GM12878 (cell line): ENCODE results near the gene PRR5L. TPM values are rescaled to one million over a fixed set of nuclear protein-coding genes. Genes with fewer than 3 reads are reported as not detected.

ENCODE experiments used
- ATAC-seq: fragments of 200-7000 bp; cut with Tn5 transposase; 3 replicates; pipeline ENCODE4 v1.9.1; 2020; ENCODE audit warnings: mild to moderate bottlenecking, moderate library complexity
- BruUV-seq: library from RNA; stranded (reverse); fragments of 400-500 nt; replicated peaks from 2 replicates; lab custom pipeline; 2021; lab: Mats Ljungman, UMichigan
- CTCF ChIA-PET: fragments of 300-600 bp; sonication (Branson Sonifier 250); formaldehyde crosslinking; extraction: SDS; loops from one replicate; lab custom pipeline; 2021; ENCODE audit warnings: inconsistent platforms; lab: Yijun Ruan, JAX
- POLR2A ChIA-PET: fragments of 350-600 bp; formaldehyde crosslinking; extraction: SDS; loops from one replicate; lab custom pipeline; 2021; ENCODE audit warnings: inconsistent platforms; lab: Charles Lee
- RAD21 ChIA-PET: fragments of 300-600 bp; sonication (Branson Sonifier 250); formaldehyde crosslinking; loops from one replicate; lab custom pipeline; 2023; ENCODE audit warnings: antibody characterized with exemption; ENCODE audit not compliant: unreplicated experiment; lab: Charles Lee
- SMC1A ChIA-PET: fragments of 300-600 bp; sonication (Branson Sonifier 250); formaldehyde crosslinking; loops from one replicate; lab custom pipeline; 2023; ENCODE audit not compliant: unreplicated experiment, uncharacterized antibody; lab: Charles Lee
- DNase-seq: peaks from one replicate; pipeline ENCODE4 v3.0.0-alpha.2; 2011; ENCODE audit warnings: low read depth, low spot score
- FAIRE-seq: peaks from 3 replicates; lab custom pipeline; 2011; peaks lifted over from hg19 to GRCh38; lab: Jason Lieb, UNC
- H2AFZ ChIP-seq: 2 replicates; pipeline ENCODE4 v1.6.0; 2011; ENCODE audit warnings: low read depth, low read length, control low read depth; ENCODE audit not compliant: control insufficient read depth
- H3K27ac ChIP-seq: 2 replicates; pipeline ENCODE4 v1.5.1; 2011; ENCODE audit warnings: control low read depth; ENCODE audit not compliant: control insufficient read depth, insufficient read depth
- H3K27me3 ChIP-seq, 2 experiments: replicated peaks in 1 of 2; 2 replicates each; pipeline versions ENCODE4 v1.6.0 to v1.6.1; 2011; ENCODE audit warnings: low read length in 1 of 2; ENCODE audit not compliant: control insufficient read depth in 2 of 2, insufficient read depth in 2 of 2
- H3K36me3 ChIP-seq, 2 experiments: 2 replicates each; pipeline ENCODE4 v1.5.1; 2011; ENCODE audit warnings: low read length in 1 of 2; ENCODE audit not compliant: control insufficient read depth in 2 of 2, insufficient read depth in 2 of 2
- H3K4me1 ChIP-seq: 2 replicates; pipeline ENCODE4 v1.6.1; 2011; ENCODE audit warnings: mild to moderate bottlenecking, low read length, moderate library complexity, mixed read lengths; ENCODE audit not compliant: control insufficient read depth, insufficient read depth
- H3K4me2 ChIP-seq: 2 replicates; pipeline ENCODE4 v1.6.0; 2011; ENCODE audit warnings: control low read depth; ENCODE audit not compliant: control insufficient read depth, insufficient read depth
- H3K4me3 ChIP-seq: fragments of 200-600 bp; sonication (generic); 2 replicates; pipeline ENCODE4 v1.5.1; 2016
- H3K79me2 ChIP-seq: 2 replicates; pipeline ENCODE4 v1.6.0; 2011; ENCODE audit warnings: low read length; ENCODE audit not compliant: control insufficient read depth, insufficient read depth
- H3K9ac ChIP-seq: 2 replicates; pipeline ENCODE4 v1.8.0; 2011; ENCODE audit warnings: low read length, control low read depth, mixed read lengths; ENCODE audit not compliant: control insufficient read depth, insufficient read depth
- H3K9me3 ChIP-seq: replicated peaks from 3 replicates; pipeline ENCODE4 v1.5.1; 2011; ENCODE audit warnings: mild to moderate bottlenecking, low read length; ENCODE audit not compliant: control insufficient read depth, insufficient read depth
- H4K20me1 ChIP-seq: 2 replicates; pipeline ENCODE4 v1.6.0; 2011; ENCODE audit not compliant: control insufficient read depth, insufficient read depth
- BCLAF1 ChIP-seq: fragments of 450-650 bp; IDR thresholded peaks from 2 replicates; pipeline ENCODE4 v1.6.1; 2017; ENCODE audit warnings: antibody characterized with exemption, mild to moderate bottlenecking, moderate library complexity
- BMI1 ChIP-seq: fragments of 450-650 bp; IDR thresholded peaks from 2 replicates; pipeline ENCODE4 v1.6.1; 2016; ENCODE audit warnings: mild to moderate bottlenecking, moderate library complexity, borderline replicate concordance
- MEF2A ChIP-seq: IDR thresholded peaks from 2 replicates; pipeline ENCODE4 v1.6.1; 2011; ENCODE audit warnings: low read depth, mild to moderate bottlenecking, low read length, moderate library complexity; ENCODE audit not compliant: insufficient read depth
- MLLT1 ChIP-seq: fragments of 450-650 bp; IDR thresholded peaks from 2 replicates; pipeline ENCODE4 v1.6.1; 2016; ENCODE audit warnings: mild to moderate bottlenecking
- MYC ChIP-seq: IDR thresholded peaks from 2 replicates; pipeline ENCODE4 v1.6.1; 2011; ENCODE audit warnings: mild to moderate bottlenecking, low read length, moderate library complexity, inconsistent platforms; ENCODE audit not compliant: insufficient read depth, insufficient replicate concordance, insufficient read length, severe bottlenecking
- NFYA ChIP-seq: IDR thresholded peaks from 2 replicates; pipeline ENCODE4 v1.6.1; 2011; ENCODE audit warnings: low read depth, mild to moderate bottlenecking, low read length, improper control_type of control experiment, borderline replicate concordance
- POLR2AphosphoS2 ChIP-seq: IDR thresholded peaks from 2 replicates; pipeline ENCODE4 v1.6.1; 2011; ENCODE audit warnings: low read depth, mild to moderate bottlenecking, low read length, improper control_type of control experiment, moderate library complexity
- RUNX3 ChIP-seq: IDR thresholded peaks from 2 replicates; pipeline ENCODE4 v1.6.1; 2012; ENCODE audit warnings: low read length, inconsistent platforms
- WGBS: methylation state at CpG from one replicate; pipeline ENCODE4 v1.1.6; 2016; ENCODE audit warnings: low lambda C conversion rate; ENCODE audit not compliant: insufficient replicate concordance, insufficient coverage; ENCODE audit errors: missing lambda C conversion rate; 5-methylcytosine and 5-hydroxymethylcytosine counted together
- in situ Hi-C: fragments of 300-500 bp; cut with MboI; formaldehyde crosslinking; loops from 9 replicates; pipeline ENCODE4 v1.14.3; 2018; ENCODE audit warnings: mixed read lengths
- intact Hi-C: fragments of 100-400 bp; cut with micrococcal nuclease; formaldehyde crosslinking; loops from one replicate; pipeline ENCODE4 v1.14.2; 2022; ENCODE audit not compliant: unreplicated experiment
- polyA plus RNA-seq, 11 experiments: library from polyadenylated mRNA; depleted of rRNA in 4 of 11; unstranded in 6 of 11; stranded (reverse) in 5 of 11; fragments of >200 nt; fragmentation: Nextera tagmentation in 4 of 11; fragmentation: Illumina TruSeq in 1 of 11; extraction: Ambion mirVana in 4 of 11; extraction: Trizol in 1 of 11; gene quantifications; 1 replicate in 1 of 11; 2 replicates in 10 of 11; pipeline versions ENCODE4 v1.2.1 to v1.2.3, GENCODE V29; 2011 to 2016; ENCODE audit warnings: inconsistent platforms in 2 of 11, missing spikeins in 2 of 11, low read depth in 1 of 11
- total RNA-seq, 4 experiments: library from RNA; depleted of rRNA in 3 of 4; stranded (reverse); fragments of >200 nt in 3 of 4; fragmentation: Illumina TruSeq in 1 of 4; extraction: Trizol in 1 of 4; gene quantifications; 2 replicates each; pipeline versions ENCODE4 v1.2.1 to v1.2.3, GENCODE V29; 2013 to 2021
- TF ChIP-seq, protein P1 (sequence below): IDR thresholded peaks from 2 replicates; pipeline ENCODE4 v1.6.1; 2012; ENCODE audit warnings: mild to moderate bottlenecking, low read depth, low read length

The PRR5L gene
- total and polyA plus RNA-seq, 10 of the 15 experiments (the other 5 are each of a cell fraction or from before 2014, with no cell fraction given) = 0.11 to 4.2 (median 0.67) TPM; not detected in 1

DNA sequence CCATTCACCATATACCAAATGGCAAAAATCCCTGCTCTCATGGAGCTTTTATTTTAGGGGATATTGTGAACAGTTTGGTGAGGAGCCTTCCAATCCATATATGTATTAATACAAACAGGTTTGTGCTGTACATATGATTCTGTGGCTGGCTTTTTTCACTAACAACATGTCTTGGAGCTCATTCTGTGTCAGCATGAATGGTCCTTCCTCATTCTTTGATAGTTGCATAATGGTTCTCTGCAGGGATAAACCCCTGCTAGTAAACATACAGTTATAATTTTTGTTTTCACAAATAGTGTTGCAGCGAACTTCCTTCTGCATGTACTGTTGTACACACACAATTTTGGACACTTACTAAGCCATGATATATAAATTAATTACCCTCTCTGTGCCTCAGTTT, 8.3 kb downstream of the PRR5L start (continued):
- TF ChIP-seq MLLT1 (no peak), RUNX3 (no peak), BCLAF1 (no peak)
- TF ChIP-seq, all 136 proteins: peak for 0

DNA sequence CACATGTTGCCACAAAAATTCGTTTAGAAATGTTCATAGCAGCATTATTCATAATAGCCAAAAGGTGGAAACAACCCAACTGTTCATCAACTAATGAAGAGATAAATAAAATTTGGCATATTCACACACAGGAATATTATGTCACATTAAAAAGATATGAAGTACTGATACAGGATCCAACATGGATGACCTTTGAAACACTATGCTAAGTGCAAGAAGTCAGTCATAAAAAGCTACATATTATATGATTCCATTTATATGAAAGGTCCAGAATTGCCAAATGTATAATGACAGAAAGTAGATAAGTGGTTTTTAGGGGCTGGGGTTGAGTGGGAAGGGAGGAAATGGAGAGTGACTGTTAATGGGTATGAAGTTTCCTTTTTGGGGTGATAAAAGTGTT, 9.0 kb downstream of the PRR5L start:
- RAD21 ChIA-PET = no interaction called here
- H3K79me2 ChIP-seq = no peaks in the 10 kb centered on the region
- H3K4me2 ChIP-seq = no peak overlapping the region
- SMC1A ChIA-PET = interaction anchor here (1.1 to 4.4 kb wide), 3 partner anchors 12 to 188 kb away, joined by 6 to 20 read pairs (median 6); no protein-coding TSS in a partner anchor
- 0% methylated on average over 1 of the region's 1 CpG for WGBS
- BruUV-seq = no TSS peak
- no peaks in the 10 kb centered on the region for H3K9me3 ChIP-seq
- H3K27ac ChIP-seq = no peak overlapping the region
- H3K27me3 ChIP-seq = no peaks in the 10 kb centered on the region; a peak in 1 of 4 replicates
- H3K4me1 ChIP-seq = no peaks in the 10 kb centered on the region
- no peak overlapping the region for H3K9ac ChIP-seq
- in situ Hi-C loops = loop anchor here (10.0 kb wide), 1 partner anchor 170 kb away; no protein-coding TSS in a partner anchor
- intact Hi-C loops = no loop called here
- no peak overlapping the region for H2AFZ ChIP-seq
- ATAC-seq (no peak), DNase-seq (no peak), FAIRE-seq (no peak)
- POLR2A ChIA-PET = no interaction called here
- H3K36me3 ChIP-seq = no peaks in the 10 kb centered on the region
- no peaks in the 10 kb centered on the region for H4K20me1 ChIP-seq
- CTCF ChIA-PET = interaction anchor here (1.1 to 18.4 kb wide), 4 partner anchors 12 to 188 kb away, joined by 5 to 286 read pairs (median 10); no protein-coding TSS in a partner anchor
- H3K4me3 ChIP-seq = no peak overlapping the region
- TF ChIP-seq NFYA = no peak
- TF ChIP-seq MEF2A = no peak
- TF ChIP-seq, protein P1, sequence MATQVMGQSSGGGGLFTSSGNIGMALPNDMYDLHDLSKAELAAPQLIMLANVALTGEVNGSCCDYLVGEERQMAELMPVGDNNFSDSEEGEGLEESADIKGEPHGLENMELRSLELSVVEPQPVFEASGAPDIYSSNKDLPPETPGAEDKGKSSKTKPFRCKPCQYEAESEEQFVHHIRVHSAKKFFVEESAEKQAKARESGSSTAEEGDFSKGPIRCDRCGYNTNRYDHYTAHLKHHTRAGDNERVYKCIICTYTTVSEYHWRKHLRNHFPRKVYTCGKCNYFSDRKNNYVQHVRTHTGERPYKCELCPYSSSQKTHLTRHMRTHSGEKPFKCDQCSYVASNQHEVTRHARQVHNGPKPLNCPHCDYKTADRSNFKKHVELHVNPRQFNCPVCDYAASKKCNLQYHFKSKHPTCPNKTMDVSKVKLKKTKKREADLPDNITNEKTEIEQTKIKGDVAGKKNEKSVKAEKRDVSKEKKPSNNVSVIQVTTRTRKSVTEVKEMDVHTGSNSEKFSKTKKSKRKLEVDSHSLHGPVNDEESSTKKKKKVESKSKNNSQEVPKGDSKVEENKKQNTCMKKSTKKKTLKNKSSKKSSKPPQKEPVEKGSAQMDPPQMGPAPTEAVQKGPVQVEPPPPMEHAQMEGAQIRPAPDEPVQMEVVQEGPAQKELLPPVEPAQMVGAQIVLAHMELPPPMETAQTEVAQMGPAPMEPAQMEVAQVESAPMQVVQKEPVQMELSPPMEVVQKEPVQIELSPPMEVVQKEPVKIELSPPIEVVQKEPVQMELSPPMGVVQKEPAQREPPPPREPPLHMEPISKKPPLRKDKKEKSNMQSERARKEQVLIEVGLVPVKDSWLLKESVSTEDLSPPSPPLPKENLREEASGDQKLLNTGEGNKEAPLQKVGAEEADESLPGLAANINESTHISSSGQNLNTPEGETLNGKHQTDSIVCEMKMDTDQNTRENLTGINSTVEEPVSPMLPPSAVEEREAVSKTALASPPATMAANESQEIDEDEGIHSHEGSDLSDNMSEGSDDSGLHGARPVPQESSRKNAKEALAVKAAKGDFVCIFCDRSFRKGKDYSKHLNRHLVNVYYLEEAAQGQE = no peak
- no peak for TF ChIP-seq BCLAF1
- TF ChIP-seq POLR2AphosphoS2 = no peak
- TF ChIP-seq MYC = no peak
- no peak for TF ChIP-seq BMI1
